NCI-H1930 (cell line): ENCODE measurements around the gene HOXA10.
A peak's percentile ranks its signal among the peaks of the same experiment; 100 is the strongest.

Source experiments
- DNase-seq, 2 experiments: peaks; one replicate each; lab custom pipeline; 2025; lab: John Stamatoyannopoulos, UW

Gene HOXA10

GRCh38 chr7:27144781-27145164 lies 29.3 kb downstream of the HOXA10 start:
- DNase-seq = no peak

- DNase-seq = no peak
Measured at GRCh38 chr7:27143950-27144780, 30.0 kb downstream of the HOXA10 start.

- peak; percentile 11 to 44 for DNase-seq
Measured at GRCh38 chr7:27143023-27143949, 30.8 kb downstream of the HOXA10 start, which contains the start of gene HOXA5. Gene HOXA5, minus strand, starts transcription at chr7:27143681. Its CDS starts 74 bp downstream, at chr7:27143607.

GRCh38 chr7:27142580-27143022 lies 31.5 kb downstream of the HOXA10 start:
- no peak for DNase-seq

GRCh38 chr7:27141923-27142579 lies 32.1 kb downstream of the HOXA10 start:
- no peak for DNase-seq

GRCh38 chr7:27141137-27141922 lies 32.8 kb downstream of the HOXA10 start:
- no peak for DNase-seq

GRCh38 chr7:27140126-27140857 lies 33.8 kb downstream of the HOXA10 start:
- DNase-seq = no peak

GRCh38 chr7:27139334-27140125 lies 34.6 kb downstream of the HOXA10 start:
- no peak for DNase-seq

- no peak for DNase-seq
Measured at GRCh38 chr7:27138985-27139333, 35.2 kb downstream of the HOXA10 start.

GRCh38 chr7:27138472-27138871 lies 35.6 kb downstream of the HOXA10 start:
- DNase-seq = no peak

GRCh38 chr7:27137640-27138315 lies 36.3 kb downstream of the HOXA10 start:
- DNase-seq = no peak

- no peak for DNase-seq
Measured at GRCh38 chr7:27134392-27134791, 39.7 kb downstream of the HOXA10 start.

- DNase-seq = no peak
Measured at GRCh38 chr7:27133409-27134231, 40.5 kb downstream of the HOXA10 start.

- DNase-seq = no peak
Measured at GRCh38 chr7:27132978-27133377, 41.1 kb downstream of the HOXA10 start.

GRCh38 chr7:27132214-27132613 lies 41.9 kb downstream of the HOXA10 start:
- no peak for DNase-seq

- no peak for DNase-seq
Measured at GRCh38 chr7:27131390-27131819, 42.7 kb downstream of the HOXA10 start.

- DNase-seq = peak; percentile 66 to 83
Measured at GRCh38 chr7:27130540-27131389, 43.4 kb downstream of the HOXA10 start, which contains the start of gene HOXA4. Gene HOXA4, minus strand, starts transcription at chr7:27130757. Its CDS starts 24 bp downstream, at chr7:27130733.
